B cell (primary cell): ENCODE results near the gene ADRA2C.

ENCODE experiments used
- EZH2 ChIP-seq: IDR thresholded peaks from 2 replicates; pipeline ENCODE4 v1.6.1; 2012; ENCODE audit warnings: borderline replicate concordance, low read depth, mild to moderate bottlenecking, moderate library complexity, low read length; ENCODE audit not compliant: insufficient read depth, poor library complexity, severe bottlenecking
- TF ChIP-seq, protein P1 (sequence below): fragments of 200-600 bp; IDR thresholded peaks from one replicate; pipeline ENCODE4 v1.8.0; 2022; ENCODE audit warnings: antibody characterized with exemption, mild to moderate bottlenecking

DNA sequence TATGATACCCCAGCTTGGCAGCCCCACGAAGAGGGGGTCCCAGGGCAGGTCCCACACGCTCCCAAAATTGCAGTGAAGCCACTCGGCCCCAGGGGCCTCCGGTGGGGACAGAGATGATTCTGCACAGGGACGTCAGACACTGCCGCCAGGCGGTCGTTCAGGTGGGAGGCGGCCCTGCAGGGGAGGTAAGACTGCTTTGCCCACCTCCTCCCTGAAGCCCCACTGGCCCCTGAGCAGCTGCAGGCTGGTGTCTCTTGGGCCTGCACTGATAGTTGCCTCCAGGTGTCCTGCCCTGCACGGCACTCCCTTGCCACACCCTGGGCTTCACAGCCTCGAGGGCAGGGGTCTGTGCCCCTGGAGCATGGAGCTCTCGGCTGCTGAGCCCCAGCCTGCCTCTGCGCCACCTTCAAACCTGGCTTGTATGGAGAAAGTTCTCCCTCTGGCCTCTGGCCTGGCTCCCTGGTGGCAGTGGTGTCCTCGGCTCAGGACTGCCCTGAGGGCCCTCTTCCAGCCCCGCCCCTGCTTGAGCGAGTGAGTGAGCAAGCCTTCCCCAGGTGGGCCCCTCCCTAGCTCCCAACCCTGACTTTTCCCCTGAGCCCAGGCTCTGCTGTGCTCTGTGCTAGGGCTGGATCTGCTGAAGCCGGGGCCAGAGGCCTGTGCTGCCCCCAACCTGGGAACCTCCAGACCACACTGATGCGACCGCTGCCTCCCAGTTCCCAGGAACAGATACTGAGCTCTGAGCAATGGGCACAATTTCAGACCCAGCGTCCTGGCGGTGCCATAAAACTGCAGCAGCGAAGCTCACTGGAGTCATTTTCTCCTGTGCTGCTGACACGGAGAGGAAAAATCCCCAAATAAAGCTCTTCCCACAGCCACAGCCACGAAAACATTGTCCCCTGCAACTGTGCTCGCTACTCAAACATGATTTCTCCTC lies 16.1 kb downstream of the ADRA2C start:
- TF ChIP-seq, protein P1, sequence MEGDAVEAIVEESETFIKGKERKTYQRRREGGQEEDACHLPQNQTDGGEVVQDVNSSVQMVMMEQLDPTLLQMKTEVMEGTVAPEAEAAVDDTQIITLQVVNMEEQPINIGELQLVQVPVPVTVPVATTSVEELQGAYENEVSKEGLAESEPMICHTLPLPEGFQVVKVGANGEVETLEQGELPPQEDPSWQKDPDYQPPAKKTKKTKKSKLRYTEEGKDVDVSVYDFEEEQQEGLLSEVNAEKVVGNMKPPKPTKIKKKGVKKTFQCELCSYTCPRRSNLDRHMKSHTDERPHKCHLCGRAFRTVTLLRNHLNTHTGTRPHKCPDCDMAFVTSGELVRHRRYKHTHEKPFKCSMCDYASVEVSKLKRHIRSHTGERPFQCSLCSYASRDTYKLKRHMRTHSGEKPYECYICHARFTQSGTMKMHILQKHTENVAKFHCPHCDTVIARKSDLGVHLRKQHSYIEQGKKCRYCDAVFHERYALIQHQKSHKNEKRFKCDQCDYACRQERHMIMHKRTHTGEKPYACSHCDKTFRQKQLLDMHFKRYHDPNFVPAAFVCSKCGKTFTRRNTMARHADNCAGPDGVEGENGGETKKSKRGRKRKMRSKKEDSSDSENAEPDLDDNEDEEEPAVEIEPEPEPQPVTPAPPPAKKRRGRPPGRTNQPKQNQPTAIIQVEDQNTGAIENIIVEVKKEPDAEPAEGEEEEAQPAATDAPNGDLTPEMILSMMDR: no peak
- no peak for TF ChIP-seq EZH2
